ENCODE measurements around the gene KL. TPM values are rescaled to one million over a fixed set of nuclear protein-coding genes. Genes with fewer than 3 reads are reported as not detected.

KL gene
- total RNA-seq, 3 donors from 2014 or later (not counting 1 experiment from before 2014, with no cell fraction given): not detected

DNA sequence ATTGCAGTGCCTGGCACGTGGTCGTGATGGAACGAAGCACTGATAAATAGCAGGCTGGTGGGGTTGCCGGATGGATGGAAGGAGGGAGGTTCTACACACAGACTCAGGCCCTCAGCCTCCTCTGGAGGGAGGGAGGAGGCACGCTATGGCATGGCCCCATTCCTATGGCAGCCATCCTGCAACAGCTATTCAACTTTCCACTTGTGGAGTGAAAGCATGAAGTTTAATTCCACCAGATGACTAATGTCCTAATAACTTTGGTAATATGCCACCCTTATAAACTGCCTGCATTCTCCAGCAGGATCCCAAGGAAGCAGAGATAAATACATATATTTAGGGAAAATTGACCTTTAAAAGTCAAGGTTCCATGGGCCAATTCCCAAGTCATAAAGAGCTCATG lies 92.4 kb downstream of the KL start:
- no peaks in the 10 kb centered on the region for H3K27me3 ChIP-seq (ENCODE audit: control insufficient read depth, insufficient read depth, low read length)
- DNase-seq: no peak
- ATAC-seq: no peak
- TF ChIP-seq, protein P1, sequence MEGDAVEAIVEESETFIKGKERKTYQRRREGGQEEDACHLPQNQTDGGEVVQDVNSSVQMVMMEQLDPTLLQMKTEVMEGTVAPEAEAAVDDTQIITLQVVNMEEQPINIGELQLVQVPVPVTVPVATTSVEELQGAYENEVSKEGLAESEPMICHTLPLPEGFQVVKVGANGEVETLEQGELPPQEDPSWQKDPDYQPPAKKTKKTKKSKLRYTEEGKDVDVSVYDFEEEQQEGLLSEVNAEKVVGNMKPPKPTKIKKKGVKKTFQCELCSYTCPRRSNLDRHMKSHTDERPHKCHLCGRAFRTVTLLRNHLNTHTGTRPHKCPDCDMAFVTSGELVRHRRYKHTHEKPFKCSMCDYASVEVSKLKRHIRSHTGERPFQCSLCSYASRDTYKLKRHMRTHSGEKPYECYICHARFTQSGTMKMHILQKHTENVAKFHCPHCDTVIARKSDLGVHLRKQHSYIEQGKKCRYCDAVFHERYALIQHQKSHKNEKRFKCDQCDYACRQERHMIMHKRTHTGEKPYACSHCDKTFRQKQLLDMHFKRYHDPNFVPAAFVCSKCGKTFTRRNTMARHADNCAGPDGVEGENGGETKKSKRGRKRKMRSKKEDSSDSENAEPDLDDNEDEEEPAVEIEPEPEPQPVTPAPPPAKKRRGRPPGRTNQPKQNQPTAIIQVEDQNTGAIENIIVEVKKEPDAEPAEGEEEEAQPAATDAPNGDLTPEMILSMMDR (IDR thresholded peaks at IDR 0.05): no peak
- peaks cover 8% of the 10 kb centered on the region for H3K4me1 ChIP-seq (ENCODE audit: control insufficient read depth, insufficient read depth, low read length)
- no peak overlapping the region for H3K27ac Mint-ChIP-seq
- peaks cover 0 to 3% of the 10 kb centered on the region in 2 donors for H3K27me3 Mint-ChIP-seq (ENCODE audit: low read depth in 2 of 2)
- no peak overlapping the region for H3K27ac ChIP-seq (ENCODE audit: low read length)
- H3K36me3 ChIP-seq (ENCODE audit: control insufficient read depth, insufficient read depth, low read length): no peaks in the 10 kb centered on the region
- intact Hi-C loops (cut with micrococcal nuclease): no loop called here
- no peaks in the 10 kb centered on the region for H3K9me3 ChIP-seq (ENCODE audit: control insufficient read depth, insufficient read depth, low read length)
- no peak overlapping the region for H3K4me3 ChIP-seq (ENCODE audit: low read length)
- H3K9me3 Mint-ChIP-seq: peaks cover 0 to 2% of the 10 kb centered on the region in 2 donors
- no peak overlapping the region for H3K4me3 Mint-ChIP-seq
- no peaks in the 10 kb centered on the region for H3K36me3 Mint-ChIP-seq
- 93% methylated on average over 4 of the region's 5 CpGs for WGBS (ENCODE audit: insufficient coverage)
- no peaks in the 10 kb centered on the region for H3K4me1 Mint-ChIP-seq

- H3K36me3 ChIP-seq (ENCODE audit: control insufficient read depth, insufficient read depth, low read length): no peaks in the 10 kb centered on the region
- DNase-seq (no peak), ATAC-seq (no peak)
- H3K4me1 ChIP-seq (ENCODE audit: control insufficient read depth, insufficient read depth, low read length): peaks cover 8% of the 10 kb centered on the region
- H3K9me3 ChIP-seq (ENCODE audit: control insufficient read depth, insufficient read depth, low read length): no peaks in the 10 kb centered on the region
- Mint-ChIP-seq H3K27ac (no peak overlapping the region), H3K36me3 (no peaks in the 10 kb centered on the region), H3K4me1 (no peaks in the 10 kb centered on the region), H3K9me3 (peaks cover 0 to 2% of the 10 kb centered on the region in 2 donors), H3K27me3 (ENCODE audit: low read depth in 2 of 2) (peaks cover 0 to 3% of the 10 kb centered on the region in 2 donors), H3K4me3 (no peak overlapping the region)
- TF ChIP-seq, protein P1 (IDR thresholded peaks at IDR 0.05): no peak
- H3K4me3 ChIP-seq (ENCODE audit: low read length): no peak overlapping the region
- H3K27me3 ChIP-seq (ENCODE audit: control insufficient read depth, insufficient read depth, low read length): no peaks in the 10 kb centered on the region
- intact Hi-C loops (cut with micrococcal nuclease): no loop called here
- no peak overlapping the region for H3K27ac ChIP-seq (ENCODE audit: low read length)
- WGBS (ENCODE audit: insufficient coverage): 83% methylated on average over 2 of the region's 2 CpGs
These were observed 93.1 kb downstream of the KL start for GRCh38 chr13:33109271-33109697.

DNA sequence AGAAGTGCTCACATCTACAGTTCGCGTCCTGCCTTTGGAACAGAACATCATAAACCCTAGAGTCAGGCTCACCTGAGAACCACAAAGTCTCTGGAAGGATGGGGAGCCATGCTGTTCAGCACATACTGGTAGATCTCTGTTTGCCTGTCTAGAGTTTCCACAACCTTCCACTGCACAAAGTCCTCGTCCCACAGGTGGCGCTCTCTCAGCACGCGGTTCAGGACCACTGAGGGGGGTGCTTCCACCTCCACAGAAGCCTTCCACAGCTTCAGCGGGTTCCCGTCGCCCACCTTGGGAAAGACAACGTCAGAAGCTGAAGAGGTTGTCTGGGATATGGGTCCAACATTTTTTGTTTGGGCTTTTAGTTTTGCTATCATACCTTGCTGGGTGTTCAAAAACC lies 93.6 kb downstream of the KL start:
- H3K4me3 ChIP-seq (ENCODE audit: low read length): no peak overlapping the region
- ATAC-seq (no peak), DNase-seq (no peak)
- no peaks in the 10 kb centered on the region for H3K4me1 Mint-ChIP-seq
- H3K27me3 ChIP-seq (ENCODE audit: control insufficient read depth, insufficient read depth, low read length): no peaks in the 10 kb centered on the region
- no peaks in the 10 kb centered on the region for H3K9me3 ChIP-seq (ENCODE audit: control insufficient read depth, insufficient read depth, low read length)
- no peaks in the 10 kb centered on the region for H3K36me3 Mint-ChIP-seq
- intact Hi-C loops (cut with micrococcal nuclease): no loop called here
- H3K4me3 Mint-ChIP-seq: no peak overlapping the region
- 85% methylated on average over 10 of the region's 10 CpGs for WGBS (ENCODE audit: insufficient coverage)
- H3K4me1 ChIP-seq (ENCODE audit: control insufficient read depth, insufficient read depth, low read length): peaks cover 8% of the 10 kb centered on the region
- no peak overlapping the region for H3K27ac ChIP-seq (ENCODE audit: low read length)
- no peaks in the 10 kb centered on the region for H3K36me3 ChIP-seq (ENCODE audit: control insufficient read depth, insufficient read depth, low read length)
- H3K27ac Mint-ChIP-seq: no peak overlapping the region
- TF ChIP-seq, protein P1 (IDR thresholded peaks at IDR 0.05): no peak
- H3K27me3 Mint-ChIP-seq (ENCODE audit: low read depth in 2 of 2): peaks cover 0 to 3% of the 10 kb centered on the region in 2 donors
- peaks cover 0 to 2% of the 10 kb centered on the region in 2 donors for H3K9me3 Mint-ChIP-seq

- Mint-ChIP-seq H3K4me3 (no peak overlapping the region), H3K36me3 (no peaks in the 10 kb centered on the region), H3K27me3 (ENCODE audit: low read depth in 2 of 2) (peaks cover 0 to 3% of the 10 kb centered on the region in 2 donors), H3K4me1 (no peaks in the 10 kb centered on the region), H3K27ac (no peak overlapping the region), H3K9me3 (peaks cover 0 to 2% of the 10 kb centered on the region in 2 donors)
- Histone ChIP-seq H3K9me3 (ENCODE audit: control insufficient read depth, insufficient read depth, low read length) (no peaks in the 10 kb centered on the region), H3K27me3 (ENCODE audit: control insufficient read depth, insufficient read depth, low read length) (no peaks in the 10 kb centered on the region), H3K27ac (ENCODE audit: low read length) (no peak overlapping the region), H3K4me1 (ENCODE audit: control insufficient read depth, insufficient read depth, low read length) (peaks cover 8% of the 10 kb centered on the region), H3K36me3 (ENCODE audit: control insufficient read depth, insufficient read depth, low read length) (no peaks in the 10 kb centered on the region), H3K4me3 (ENCODE audit: low read length) (no peak overlapping the region)
- no peak for ATAC-seq
- WGBS (ENCODE audit: insufficient coverage): 95% methylated on average over 5 of the region's 5 CpGs
- TF ChIP-seq, protein P1 (IDR thresholded peaks at IDR 0.05): no peak
- intact Hi-C loops (cut with micrococcal nuclease): no loop called here
- DNase-seq: no peak
These were observed 94.1 kb downstream of the KL start for GRCh38 chr13:33110386-33110712.
